ENCODE measurements around the gene RGS10. TPM values are rescaled to one million over a fixed set of nuclear protein-coding genes. Genes with fewer than 3 reads are reported as not detected.

The RGS10 gene
- total RNA-seq, 4 donors from 2014 or later = 21.4 to 97.6 (median 35.5) TPM

DNA sequence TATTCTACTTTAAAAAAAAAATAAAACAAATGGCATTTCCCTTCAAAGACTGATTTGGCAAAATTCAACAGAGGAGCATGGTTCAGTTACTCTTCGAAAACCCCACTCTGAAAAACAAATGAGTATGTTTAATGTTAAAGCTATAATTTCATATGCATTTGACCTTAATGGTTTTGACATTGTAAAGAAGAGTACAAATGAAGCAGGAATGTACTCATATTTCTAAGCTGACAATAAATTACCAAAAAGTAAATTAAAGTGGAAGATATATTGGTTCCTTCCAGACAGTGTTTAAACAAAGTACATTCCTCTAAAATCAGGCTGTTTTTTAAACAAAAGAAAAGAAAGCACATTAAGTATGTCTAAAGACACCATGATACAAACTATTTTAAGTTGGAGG, 16.4 kb downstream of the RGS10 start:
- Histone ChIP-seq H3K9me3 (no peaks in the 10 kb centered on the region), H3K36me3 (no peaks in the 10 kb centered on the region), H3K27ac (peak overlapping the region; percentile 47 to 81 (median 52)), H3K27me3 (no peaks in the 10 kb centered on the region), H3K4me1 (peaks cover 23 to 33% of the 10 kb centered on the region in 2 donors), H3K4me3 (replicated peaks in 1 of 3) (no peak overlapping the region)
- WGBS, 2 donors = 30 to 35% methylated on average over 1 of the region's 1 CpG
- TF ChIP-seq POLR2A (IDR thresholded peaks at IDR 0.05) (no peak), CTCF (IDR thresholded peaks at IDR 0.05) (no peak)
- DNase-seq = no peak
- intact Hi-C loops (cut with DNase I) = no loop called here

- Histone ChIP-seq H3K27me3 (no peaks in the 10 kb centered on the region), H3K27ac (peak overlapping the region in 2 of 3 donors; percentile 47 to 81), H3K36me3 (no peaks in the 10 kb centered on the region), H3K9me3 (no peaks in the 10 kb centered on the region), H3K4me1 (peaks cover 16 to 25% of the 10 kb centered on the region in 2 donors), H3K4me3 (replicated peaks in 1 of 3) (no peak overlapping the region)
- no peak for DNase-seq
- intact Hi-C loops (cut with DNase I) = no loop called here
- TF ChIP-seq CTCF (IDR thresholded peaks at IDR 0.05) = no peak
- no peak for TF ChIP-seq POLR2A (IDR thresholded peaks at IDR 0.05)
- WGBS, 2 donors = 89 to 92% methylated on average over 5 of the region's 5 CpGs
These were observed 17.4 kb downstream of the RGS10 start for GRCh38 chr10:119525116-119525515.

DNA sequence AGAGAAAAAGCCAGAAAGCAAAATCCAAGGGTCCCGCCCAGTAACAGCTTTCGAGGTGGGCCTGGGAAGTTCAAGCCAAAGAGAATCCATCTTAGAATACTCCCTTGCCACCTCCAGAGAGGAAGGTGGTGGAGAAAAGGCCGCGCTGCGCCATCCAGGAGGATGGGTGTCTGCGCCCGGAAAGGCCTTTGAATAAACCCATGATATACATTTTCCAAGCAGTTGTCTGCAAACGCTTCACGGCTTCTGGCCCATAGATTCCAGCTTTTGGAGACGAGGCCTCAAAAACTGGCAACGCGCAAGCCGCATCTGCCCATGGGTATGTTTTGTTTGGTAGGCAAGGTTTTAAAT, 17.8 kb downstream of the RGS10 start:
- no peak overlapping the region for H3K4me3 ChIP-seq (replicated peaks in 1 of 3)
- intact Hi-C loops (cut with DNase I) = no loop called here
- peak overlapping the region in 1 of 3 donors; percentile 81 for H3K27ac ChIP-seq
- TF ChIP-seq CTCF (IDR thresholded peaks at IDR 0.05) (no peak), POLR2A (IDR thresholded peaks at IDR 0.05) (no peak)
- no peak for DNase-seq
- no peaks in the 10 kb centered on the region for H3K27me3 ChIP-seq
- peaks cover 16 to 25% of the 10 kb centered on the region in 2 donors for H3K4me1 ChIP-seq
- H3K36me3 ChIP-seq = no peaks in the 10 kb centered on the region
- 93 to 94% methylated on average over 13 of the region's 13 CpGs for WGBS, 2 donors
- H3K9me3 ChIP-seq = no peaks in the 10 kb centered on the region

DNA sequence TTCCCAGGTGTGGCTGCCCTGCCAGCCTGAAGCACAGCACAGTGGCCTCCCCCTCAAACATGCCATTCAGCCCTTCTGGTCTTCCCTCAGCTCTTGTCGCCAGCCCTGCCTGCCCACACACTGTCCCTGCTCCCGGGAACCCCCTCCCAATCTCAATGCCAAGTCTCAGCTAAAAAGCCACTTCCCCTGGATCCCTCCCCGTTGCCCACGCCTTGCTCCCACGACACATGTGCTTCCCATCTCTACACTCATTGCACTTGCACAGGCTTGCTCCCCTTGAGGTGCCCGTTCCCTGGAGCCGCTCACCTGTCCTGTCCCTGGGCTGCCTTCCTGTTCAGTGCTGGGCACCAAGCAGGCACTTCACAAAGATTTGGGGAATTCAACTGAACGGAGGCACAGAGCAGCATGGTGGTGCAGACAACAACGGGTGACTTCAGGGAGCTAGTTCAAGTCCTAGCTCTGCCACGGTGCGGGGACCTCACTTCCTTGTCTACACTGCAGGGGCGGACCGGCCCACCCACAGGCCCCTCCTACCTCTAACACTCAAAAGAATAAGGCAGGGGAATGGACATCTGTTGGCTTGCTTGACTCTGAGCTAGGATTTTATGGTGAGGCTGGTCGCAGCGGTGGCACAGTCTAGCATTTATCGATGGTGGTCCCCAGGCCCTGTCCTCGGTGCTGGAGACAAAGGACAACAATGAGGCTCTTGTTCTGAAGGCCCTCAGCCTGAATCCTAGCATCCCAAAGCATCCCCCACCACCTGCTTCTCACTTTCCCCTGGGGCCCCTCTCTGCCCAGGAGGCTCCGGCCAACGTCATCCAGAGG, 18.4 kb downstream of the RGS10 start:
- H3K4me1 ChIP-seq = peaks cover 16 to 25% of the 10 kb centered on the region in 2 donors
- no peaks in the 10 kb centered on the region for H3K9me3 ChIP-seq
- no peak overlapping the region for H3K4me3 ChIP-seq (replicated peaks in 1 of 3)
- DNase-seq = no peak
- H3K27me3 ChIP-seq = no peaks in the 10 kb centered on the region
- TF ChIP-seq CTCF (IDR thresholded peaks at IDR 0.05) (no peak), POLR2A (IDR thresholded peaks at IDR 0.05) (no peak)
- intact Hi-C loops (cut with DNase I) = no loop called here
- H3K36me3 ChIP-seq = no peaks in the 10 kb centered on the region
- WGBS, 2 donors = 94 to 95% methylated on average over 19 of the region's 19 CpGs
- peak overlapping the region in 1 of 3 donors; percentile 81 for H3K27ac ChIP-seq

GRCh38 chr10:119522747-119523426, 19.6 kb downstream of the RGS10 start:
- Histone ChIP-seq H3K27ac (peak overlapping the region in 1 of 3 donors; percentile 81), H3K4me3 (replicated peaks in 1 of 3) (no peak overlapping the region), H3K9me3 (no peaks in the 10 kb centered on the region), H3K4me1 (peaks cover 16 to 25% of the 10 kb centered on the region in 2 donors), H3K36me3 (no peaks in the 10 kb centered on the region), H3K27me3 (no peaks in the 10 kb centered on the region)
- TF ChIP-seq POLR2A (IDR thresholded peaks at IDR 0.05) (no peak), CTCF (IDR thresholded peaks at IDR 0.05) (no peak)
- WGBS, 2 donors = 94 to 95% methylated on average over 11 of the region's 11 CpGs
- DNase-seq = no peak
- intact Hi-C loops (cut with DNase I) = no loop called here
